ENCODE data around the gene CDC14B.
"Not testable (repeated sequence)": the region's sequence is repeated elsewhere in the genome, so short reads cannot be mapped to it uniquely, and the experiment has no call there.

The CDC14B gene

GRCh38 chr9:96550659-96551058, 69.0 kb downstream of the CDC14B start:
- Histone ChIP-seq H3K27ac (no peak overlapping the region), H3K4me3 (no peak overlapping the region)
- DNase-seq (ENCODE audit: low spot score) = no peak
- TF ChIP-seq CTCF (IDR thresholded peaks at IDR 0.05) = no peak

- not testable (repeated sequence) for H3K27ac ChIP-seq; H3K4me3 ChIP-seq; DNase-seq (ENCODE audit: low spot score)
Observed at GRCh38 chr9:96543131-96543530, 76.5 kb downstream of the CDC14B start.

GRCh38 chr9:96540106-96540505, 79.5 kb downstream of the CDC14B start:
- no peak for DNase-seq (ENCODE audit: low spot score)
- H3K4me3 ChIP-seq = no peak overlapping the region
- no peak overlapping the region for H3K27ac ChIP-seq
- TF ChIP-seq CTCF (IDR thresholded peaks at IDR 0.05) = no peak

GRCh38 chr9:96532173-96532572, 87.5 kb downstream of the CDC14B start:
- no peak overlapping the region for H3K27ac ChIP-seq
- no peak for DNase-seq (ENCODE audit: low spot score)
- no peak overlapping the region for H3K4me3 ChIP-seq
- TF ChIP-seq CTCF (IDR thresholded peaks at IDR 0.05) = no peak

GRCh38 chr9:96524764-96525163, 94.9 kb downstream of the CDC14B start:
- no peak for DNase-seq (ENCODE audit: low spot score)
- Histone ChIP-seq H3K27ac (peak overlapping the region; percentile 94 to 95), H3K4me3 (no peak overlapping the region)
- no peak for TF ChIP-seq CTCF (IDR thresholded peaks at IDR 0.05)

- Histone ChIP-seq H3K27ac (peak overlapping the region; percentile 94 to 95), H3K4me3 (peak overlapping the region; percentile 53)
- no peak for DNase-seq (ENCODE audit: low spot score)
- TF ChIP-seq CTCF (IDR thresholded peaks at IDR 0.05) = no peak
Observed at GRCh38 chr9:96524045-96524444, 95.6 kb downstream of the CDC14B start.

GRCh38 chr9:96523374-96523773, 96.3 kb downstream of the CDC14B start:
- peak overlapping the region; percentile 53 for H3K4me3 ChIP-seq
- peak overlapping the region; percentile 94 to 95 for H3K27ac ChIP-seq
- TF ChIP-seq CTCF (IDR thresholded peaks at IDR 0.05) = no peak
- peak; percentile 97 for DNase-seq (ENCODE audit: low spot score)

- no peak for DNase-seq (ENCODE audit: low spot score)
- peak overlapping the region; percentile 94 to 95 for H3K27ac ChIP-seq
- peak overlapping the region; percentile 53 for H3K4me3 ChIP-seq
- TF ChIP-seq CTCF (IDR thresholded peaks at IDR 0.05) = no peak
Observed at GRCh38 chr9:96522366-96522765, 97.3 kb downstream of the CDC14B start.

Data from coronary artery (tissue), 2 donors.